Measurements from ENCODE around the gene RPS19.

Gene RPS19

GRCh38 chr19:41879670-41880328 lies 19.7 kb downstream of the RPS19 start:
- DNase-seq = no peak

DNA sequence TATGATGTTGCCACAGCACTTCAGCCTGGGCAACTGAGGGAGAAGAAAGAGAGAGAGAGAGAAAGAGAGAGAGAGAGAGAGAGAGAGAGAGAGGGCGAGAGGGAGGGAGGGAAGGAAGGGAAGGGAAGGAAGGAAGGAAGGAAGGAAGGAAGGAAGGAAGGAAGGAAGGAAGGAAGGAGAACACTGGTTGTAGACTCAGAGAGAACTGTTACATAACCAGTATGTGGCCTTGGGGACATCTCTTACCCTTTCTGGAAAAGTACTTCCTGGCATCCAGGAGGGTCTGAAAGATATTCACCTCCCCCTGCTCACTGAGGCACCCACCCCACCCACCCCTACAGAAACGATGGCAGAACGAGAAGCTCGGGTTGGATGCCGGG lies 20.3 kb downstream of the RPS19 start:
- DNase-seq = no peak

DNA sequence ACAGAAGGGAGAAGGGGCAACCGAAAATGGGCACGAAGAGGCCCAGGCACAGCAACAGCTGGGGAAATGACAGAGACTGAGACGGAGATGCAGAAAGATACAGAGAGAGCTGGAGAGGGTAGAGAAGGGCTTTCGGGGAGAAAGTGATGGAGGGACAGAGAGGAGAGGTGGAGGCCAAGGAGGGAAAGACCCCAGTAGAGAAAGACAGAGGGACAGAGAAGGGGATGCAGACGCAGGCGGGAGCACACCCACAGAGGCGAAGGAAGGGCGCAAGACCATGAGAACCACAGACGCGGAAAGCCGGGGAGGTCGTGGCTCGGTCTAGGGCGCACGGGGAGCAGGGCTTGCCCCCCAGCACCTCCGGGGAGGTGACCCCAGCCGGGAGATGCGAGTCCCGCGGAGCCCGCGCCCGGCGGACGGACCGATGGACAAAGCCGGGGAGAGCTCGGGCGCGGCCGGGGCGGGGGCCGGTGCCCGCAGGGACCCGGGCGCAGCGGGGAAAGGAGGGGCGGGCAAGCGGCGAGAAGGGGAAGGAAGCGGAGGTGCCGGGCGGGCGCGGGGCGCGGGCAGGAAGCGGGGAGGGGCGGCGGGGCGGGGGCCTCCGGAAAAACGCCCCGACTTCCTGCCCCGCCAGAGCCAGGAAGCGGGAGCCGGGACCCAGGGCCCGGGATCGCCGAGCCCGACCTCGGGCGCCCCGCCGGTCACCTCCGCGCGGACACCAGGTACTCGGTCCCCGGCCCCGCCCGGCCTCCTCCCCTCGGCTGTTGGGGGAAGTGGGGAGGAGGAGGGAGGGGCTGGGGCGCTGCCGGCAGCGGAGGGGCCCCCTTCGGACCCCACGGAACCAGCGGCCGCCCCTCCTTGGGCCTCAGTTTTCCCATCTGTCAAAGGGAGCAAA lies 22.8 kb downstream of the RPS19 start, which contains the start of gene ARHGEF1:
Gene ARHGEF1, plus strand, starts transcription at position 617 of the 895 bp plus-strand sequence. CDS start 4,899 bp downstream, outside the sequence.
- no peak for DNase-seq

- DNase-seq = no peak
Observed at GRCh38 chr19:41883463-41883820, 23.4 kb downstream of the RPS19 start.

GRCh38 chr19:41883821-41884733 lies 24.0 kb downstream of the RPS19 start:
- DNase-seq = peak; percentile 98

DNA sequence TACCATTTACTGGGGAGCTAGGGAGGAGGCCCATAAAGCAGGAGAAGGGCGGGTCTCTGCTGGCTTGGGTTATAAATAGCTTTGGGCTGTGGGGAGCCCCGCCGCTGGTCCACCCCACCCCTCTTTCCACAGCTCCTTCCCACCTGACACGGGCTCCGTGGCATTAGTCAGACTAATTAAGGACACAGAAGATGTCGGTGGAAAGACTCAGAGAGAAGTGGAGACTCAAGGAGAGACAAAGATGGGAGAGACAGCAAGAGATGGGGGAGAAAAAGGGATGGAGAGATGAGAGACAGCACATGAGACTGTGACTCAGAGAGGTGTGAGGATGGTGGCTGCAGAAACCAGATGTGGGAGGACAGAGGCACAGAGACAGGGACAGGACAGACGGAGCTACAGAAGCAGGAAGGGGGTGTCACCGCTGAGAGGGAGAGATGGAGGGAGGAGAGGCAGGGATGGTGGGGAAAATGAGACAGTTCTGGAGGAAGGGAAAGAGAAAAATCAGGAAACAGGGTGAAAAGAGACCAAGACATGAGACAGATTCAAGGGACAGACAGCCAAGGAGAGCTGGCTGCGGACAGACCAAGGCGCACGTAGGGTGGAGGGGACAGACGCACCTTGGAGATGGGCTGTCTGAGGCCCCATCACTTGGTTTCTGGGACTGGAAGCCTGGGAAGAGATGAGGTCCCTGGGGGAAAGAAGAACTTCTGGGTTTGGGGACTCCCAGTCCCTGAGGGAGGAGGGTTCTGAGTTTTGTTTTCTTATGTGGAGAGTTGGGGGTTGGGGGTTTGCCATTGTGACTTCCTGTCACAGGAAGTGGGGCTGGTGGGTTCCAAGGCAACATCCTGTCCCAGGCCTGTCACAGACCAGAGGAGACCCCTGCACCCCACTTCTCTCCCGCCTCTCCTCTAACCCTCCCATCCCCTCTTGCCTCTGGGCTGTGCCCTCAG lies 27.0 kb downstream of the RPS19 start:
- DNase-seq = no peak

DNA sequence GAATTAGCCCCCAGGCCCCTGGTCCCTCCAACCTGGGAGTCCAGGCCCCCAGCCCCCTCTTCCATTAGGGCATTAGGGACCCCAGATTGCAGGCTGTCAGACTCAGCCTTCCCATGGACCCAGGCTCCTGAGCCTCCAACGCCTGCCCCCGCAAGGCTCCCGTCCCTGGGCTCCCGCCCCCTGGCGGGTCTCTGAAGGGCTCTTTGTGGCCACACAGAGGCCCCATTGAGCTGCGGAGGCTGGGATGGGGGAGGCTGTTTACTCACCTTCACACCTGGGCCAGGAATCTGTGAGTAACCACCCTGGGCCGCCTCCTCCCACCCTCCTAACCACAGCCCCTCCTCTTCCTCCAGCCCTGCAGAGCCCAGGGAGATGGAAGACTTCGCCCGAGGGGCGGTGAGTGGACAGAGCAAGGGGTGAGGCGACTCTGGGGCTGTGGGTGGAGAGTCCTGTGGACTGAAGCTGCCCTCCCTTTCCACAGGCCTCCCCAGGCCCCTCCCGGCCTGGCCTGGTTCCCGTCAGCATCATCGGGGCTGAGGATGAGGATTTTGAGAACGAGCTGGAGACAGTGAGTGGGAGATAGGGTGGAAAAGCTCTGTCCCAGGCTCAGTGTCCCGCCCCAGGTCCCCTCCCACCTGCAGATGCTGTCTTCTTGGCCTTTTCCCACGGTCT lies 27.8 kb downstream of the RPS19 start:
- peak; percentile 99 for DNase-seq

- no peak for DNase-seq
Observed at GRCh38 chr19:41888926-41889325, 28.9 kb downstream of the RPS19 start.

GRCh38 chr19:41889896-41890295 lies 29.8 kb downstream of the RPS19 start:
- DNase-seq = no peak

- DNase-seq = no peak
Observed at GRCh38 chr19:41890936-41891335, 30.9 kb downstream of the RPS19 start.

GRCh38 chr19:41892173-41892902 lies 32.3 kb downstream of the RPS19 start:
- DNase-seq = no peak

DNA sequence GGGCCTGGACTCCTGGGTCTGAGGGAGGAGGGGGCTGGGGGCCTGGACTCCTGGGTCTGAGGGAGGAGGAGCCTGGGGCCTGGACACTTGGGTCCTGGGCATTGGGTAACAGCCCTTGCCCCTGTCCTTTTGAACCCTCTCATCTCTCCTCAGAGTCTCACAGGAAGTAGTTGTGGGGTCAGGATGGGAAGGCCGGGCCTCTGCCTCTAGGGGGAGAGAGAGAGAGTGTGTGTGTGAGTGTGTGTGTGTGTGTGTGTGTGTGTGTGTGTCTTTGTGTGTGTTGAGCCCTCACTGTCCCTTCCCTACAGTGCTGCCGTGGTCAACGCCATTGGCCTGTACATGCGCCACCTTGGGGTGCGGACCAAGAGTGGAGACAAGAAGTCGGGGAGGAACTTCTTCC lies 33.8 kb downstream of the RPS19 start:
- DNase-seq = no peak

DNA sequence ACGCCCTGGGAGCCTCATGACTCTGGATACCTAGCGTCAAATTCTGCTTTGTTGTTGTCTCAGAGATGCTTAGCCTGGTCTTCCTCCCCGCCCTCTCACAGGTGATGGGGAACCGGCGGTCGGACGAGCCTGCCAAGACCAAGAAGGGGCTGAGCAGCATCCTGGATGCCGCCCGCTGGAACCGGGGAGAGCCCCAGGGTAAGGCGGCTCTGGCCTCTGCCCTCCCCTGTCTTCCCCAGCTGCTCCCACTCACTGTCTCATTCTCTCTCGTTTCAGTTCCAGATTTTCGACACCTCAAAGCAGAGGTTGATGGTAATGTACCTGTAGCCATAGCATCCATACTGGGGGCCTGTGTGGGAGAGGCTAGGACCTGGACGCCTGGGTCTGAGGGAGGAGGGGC lies 34.3 kb downstream of the RPS19 start:
- DNase-seq = no peak

- no peak for DNase-seq
Observed at GRCh38 chr19:41895745-41896580, 35.9 kb downstream of the RPS19 start.

DNA sequence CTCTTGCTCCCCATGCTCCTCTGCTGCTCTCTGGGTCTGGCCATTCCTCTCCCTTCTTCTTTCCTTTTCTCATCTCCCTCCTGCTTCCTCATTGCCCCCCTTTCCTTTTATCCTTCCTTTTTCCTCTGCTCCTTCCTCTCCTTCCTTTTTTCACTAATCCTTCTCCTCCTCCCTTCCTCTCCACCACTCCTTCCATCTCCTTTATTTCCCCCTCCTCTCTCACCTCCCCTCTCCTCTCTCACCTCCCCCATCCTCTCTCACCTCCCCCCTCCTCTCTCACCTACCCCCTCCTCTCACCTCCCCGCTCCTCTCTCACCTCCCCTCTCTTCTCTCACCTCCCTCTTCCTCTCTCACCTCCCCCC lies 36.5 kb downstream of the RPS19 start:
- DNase-seq = no peak

GRCh38 chr19:41897181-41897580 lies 37.1 kb downstream of the RPS19 start:
- DNase-seq = no peak

DNA sequence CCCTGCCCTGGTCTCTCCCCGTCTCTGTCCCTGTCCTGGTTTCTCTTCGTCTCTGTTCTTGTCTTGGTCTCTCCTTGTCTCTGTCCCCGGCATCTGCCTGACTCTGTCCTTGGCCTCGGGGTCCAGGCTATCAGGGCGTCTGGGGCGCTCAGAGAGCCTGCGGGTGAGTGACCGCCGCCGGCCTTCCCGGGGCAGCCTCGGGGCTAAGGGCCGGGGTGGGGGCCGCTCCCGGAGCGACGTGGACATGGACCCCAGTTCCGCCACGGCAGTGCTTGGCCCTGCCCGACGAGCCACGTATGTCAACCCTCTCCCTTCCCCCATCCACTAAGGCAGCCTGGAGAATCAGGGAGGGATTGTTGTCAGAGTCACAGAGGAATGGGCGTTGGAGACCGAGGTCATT lies 37.8 kb downstream of the RPS19 start:
- DNase-seq = no peak

DNA sequence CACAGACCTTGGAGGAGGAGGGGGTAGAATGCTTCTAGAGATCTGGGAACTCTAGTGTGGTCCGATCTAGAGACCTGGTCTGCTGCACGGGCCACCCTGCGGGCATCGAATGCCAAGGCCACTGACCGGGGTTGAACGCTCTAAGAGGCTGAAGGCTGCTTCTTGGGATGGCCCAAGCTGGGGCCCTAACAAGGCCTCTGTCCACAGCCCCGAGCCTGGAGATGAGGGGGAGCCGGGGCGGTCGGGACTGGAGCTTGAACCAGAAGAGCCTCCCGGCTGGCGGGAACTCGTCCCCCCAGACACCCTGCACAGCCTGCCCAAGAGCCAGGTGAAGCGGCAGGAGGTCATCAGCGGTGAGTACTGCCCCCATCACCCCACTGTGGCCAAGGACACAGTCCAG lies 38.2 kb downstream of the RPS19 start:
- no peak for DNase-seq

DNA sequence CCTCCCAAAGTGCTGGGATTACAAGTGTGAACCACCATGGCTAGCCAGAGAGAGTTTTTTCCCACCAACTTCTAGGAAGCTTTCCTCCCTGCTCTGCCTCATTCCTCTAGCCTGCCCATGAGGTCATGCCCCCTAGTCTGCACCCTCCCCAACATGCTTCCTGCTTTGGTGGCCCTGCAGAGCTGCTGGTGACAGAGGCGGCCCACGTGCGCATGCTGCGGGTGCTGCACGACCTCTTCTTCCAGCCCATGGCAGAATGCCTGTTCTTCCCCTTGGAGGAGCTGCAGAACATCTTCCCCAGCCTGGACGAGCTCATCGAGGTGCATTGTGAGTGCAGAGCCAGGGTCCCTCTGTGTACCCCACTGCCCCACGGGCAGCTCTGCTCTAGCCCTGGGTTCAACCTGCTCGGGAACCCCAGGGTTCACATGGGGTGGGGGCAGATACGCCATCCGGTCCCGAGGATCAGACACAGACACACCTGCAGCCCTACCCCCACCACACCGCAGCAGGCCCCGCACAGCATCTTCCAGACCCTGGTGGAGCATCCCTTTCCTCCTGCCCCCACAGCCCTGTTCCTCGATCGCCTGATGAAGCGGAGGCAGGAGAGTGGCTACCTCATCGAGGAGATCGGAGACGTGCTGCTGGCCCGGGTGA lies 41.8 kb downstream of the RPS19 start:
- no peak for DNase-seq

Data from islet precursor cell (in vitro differentiated cells).